C4-2B (cell line): ENCODE measurements around the gene ATP5F1E.

Experiments used
- CTCF ChIP-seq: fragments of 450-650 bp; conservative IDR thresholded peaks from 2 replicates; pipeline ENCODE4 v1.5.1; 2017; ENCODE audit warnings: mild to moderate bottlenecking
- ZFX ChIP-seq: fragments of 450-650 bp; IDR thresholded peaks from 2 replicates; pipeline ENCODE4 v1.6.1; 2017

GRCh38 chr20:59046862-59047261 lies 14.7 kb upstream of the ATP5F1E start:
- TF ChIP-seq CTCF (no peak), ZFX (no peak)
